NCI-H1105 treated with DMSO at 0.1 percent for 48 hours (cell line): Measurements from ENCODE around the gene ATL2.
A peak's percentile ranks its signal among the peaks of the same experiment; 100 is the strongest.
"Not testable (repeated sequence)": the region's sequence is repeated elsewhere in the genome, so short reads cannot be mapped to it uniquely, and the experiment has no call there.

Experiments
- DNase-seq: peaks from one replicate; lab custom pipeline; 2025; lab: John Stamatoyannopoulos, UW

Gene ATL2

GRCh38 chr2:38390947-38391346, 13.9 kb upstream of the ATL2 start:
- no peak for DNase-seq

GRCh38 chr2:38387887-38388286, 10.8 kb upstream of the ATL2 start:
- no peak for DNase-seq

- no peak for DNase-seq
Measured at GRCh38 chr2:38386821-38387220, 9.7 kb upstream of the ATL2 start.

GRCh38 chr2:38386377-38386776, 9.3 kb upstream of the ATL2 start:
- DNase-seq, result no peak

DNA sequence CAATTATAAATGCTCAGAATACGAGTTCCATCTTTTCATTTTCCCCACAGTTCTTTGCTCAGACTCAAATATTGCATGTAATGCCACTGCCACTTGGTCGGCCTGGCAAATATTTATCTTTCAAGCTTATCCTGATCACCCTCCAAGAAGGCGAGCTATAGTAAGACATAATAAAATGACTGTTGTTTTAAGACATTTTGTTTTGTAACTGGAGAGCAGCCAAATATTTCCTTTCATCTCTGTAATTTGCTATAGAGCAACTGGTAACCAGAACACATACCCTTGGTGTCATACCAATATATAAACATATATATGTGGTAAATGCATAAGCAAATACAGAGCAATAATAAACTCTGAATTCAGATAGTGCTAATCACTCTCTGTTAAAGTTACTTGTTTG, 7.3 kb upstream of the ATL2 start:
- DNase-seq, result no peak

- not testable (repeated sequence) for DNase-seq
Measured at GRCh38 chr2:38383741-38384140, 6.7 kb upstream of the ATL2 start.

DNA sequence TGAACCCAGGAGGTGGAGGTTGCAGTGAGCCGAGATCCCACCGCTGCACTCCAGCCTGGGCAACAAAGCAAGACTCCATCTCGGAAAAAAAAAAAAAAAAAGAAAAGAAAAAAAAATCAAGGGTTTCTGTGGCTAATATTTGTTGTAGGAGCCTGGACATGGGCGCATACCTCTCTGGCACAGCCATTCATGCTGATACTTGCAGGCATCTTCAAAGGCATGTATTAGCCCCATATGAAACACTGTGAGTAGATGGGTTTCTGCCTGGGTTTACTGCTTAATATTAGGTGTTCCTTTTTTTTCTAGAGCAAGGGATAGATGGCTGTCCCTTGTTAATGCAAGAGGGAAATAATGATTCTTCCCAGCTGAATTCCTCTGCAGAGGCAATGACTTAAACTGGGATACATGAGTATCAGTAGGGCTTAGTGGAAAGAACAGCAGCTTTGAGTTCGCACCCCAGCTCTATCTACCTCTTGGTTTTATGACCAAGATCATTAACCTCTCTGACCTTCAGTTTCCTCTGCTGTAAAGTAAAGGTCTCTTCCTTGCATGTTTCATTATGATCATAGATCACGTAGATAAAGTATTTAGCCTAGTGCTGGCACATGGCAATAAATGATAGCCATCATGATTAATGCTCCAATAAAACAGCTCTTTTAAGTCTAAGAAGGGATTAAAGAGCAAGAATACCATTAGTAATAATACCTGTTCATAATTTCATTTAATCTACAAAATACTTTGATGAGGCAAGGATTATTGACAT, 4.5 kb upstream of the ATL2 start:
- no peak for DNase-seq

GRCh38 chr2:38380397-38381130, 3.5 kb upstream of the ATL2 start:
- no peak for DNase-seq

GRCh38 chr2:38376346-38377049, 575 bp downstream of the ATL2 start:
- peak; percentile 69 for DNase-seq

- DNase-seq, result no peak
Measured at GRCh38 chr2:38375696-38376345, 1.3 kb downstream of the ATL2 start.

- DNase-seq, result no peak
Measured at GRCh38 chr2:38374984-38375383, 2.1 kb downstream of the ATL2 start.

GRCh38 chr2:38371235-38371634, 5.8 kb downstream of the ATL2 start:
- no peak for DNase-seq

- no peak for DNase-seq
Measured at GRCh38 chr2:38370664-38371063, 6.4 kb downstream of the ATL2 start.

- no peak for DNase-seq
Measured at GRCh38 chr2:38362232-38362631, 14.8 kb downstream of the ATL2 start.

- DNase-seq, result no peak
Measured at GRCh38 chr2:38360177-38360576, 16.9 kb downstream of the ATL2 start.

GRCh38 chr2:38353402-38353801, 23.7 kb downstream of the ATL2 start:
- DNase-seq, result no peak

GRCh38 chr2:38352336-38352735, 24.7 kb downstream of the ATL2 start:
- no peak for DNase-seq

GRCh38 chr2:38345323-38346038, 31.6 kb downstream of the ATL2 start:
- no peak for DNase-seq

- no peak for DNase-seq
Measured at GRCh38 chr2:38344813-38345212, 32.3 kb downstream of the ATL2 start.

DNA sequence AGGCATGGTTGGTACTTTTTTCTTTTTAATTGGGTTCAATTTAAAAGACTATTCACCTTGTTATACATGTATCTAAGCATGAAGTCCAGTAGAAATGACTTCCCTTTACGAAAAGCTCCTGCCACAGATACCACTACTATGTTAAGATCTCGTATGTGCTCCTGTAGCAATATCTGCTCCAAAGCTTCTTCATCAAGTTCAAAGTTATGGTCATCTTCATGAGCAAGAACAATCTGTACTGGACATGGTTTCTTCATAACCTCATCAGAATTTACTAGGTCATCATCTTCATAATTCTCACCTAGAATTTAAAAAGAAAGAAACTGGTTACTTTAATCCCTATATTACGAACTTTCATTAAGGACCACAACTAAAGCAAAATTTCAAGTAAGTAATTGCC, 33.9 kb downstream of the ATL2 start:
- DNase-seq, result no peak

DNA sequence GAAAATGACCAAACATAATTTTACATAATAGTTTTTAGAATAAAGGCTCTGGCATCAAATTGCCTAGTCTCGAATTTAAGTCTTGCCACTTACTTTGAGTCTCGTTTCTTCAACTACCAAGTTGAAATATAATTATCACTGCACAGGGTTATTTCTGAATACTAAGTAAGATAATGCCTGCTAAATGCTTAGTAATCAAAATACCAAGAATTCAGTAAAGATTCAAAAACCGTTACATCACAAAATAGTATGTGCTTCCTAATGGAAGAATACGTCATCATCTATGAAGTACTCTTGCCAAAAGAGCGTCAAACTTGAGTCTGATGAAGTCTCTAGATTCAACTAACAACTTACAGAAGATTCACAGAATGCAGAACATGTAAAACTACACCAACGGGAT, 40.5 kb downstream of the ATL2 start:
- DNase-seq, result no peak

GRCh38 chr2:38330754-38331153, 46.3 kb downstream of the ATL2 start:
- no peak for DNase-seq
